ENCODE data around the gene ROM1.

GRCh38 chr11:62601122-62601371, 12.0 kb upstream of the ROM1 start:
- TF ChIP-seq YY1 (IDR thresholded peaks at IDR 0.05; ENCODE audit: insufficient read depth, insufficient read length) (no peak), SUZ12 (IDR thresholded peaks at IDR 0.05; ENCODE audit: extremely low read depth, insufficient read depth, insufficient read length) (no peak), ZNF274 (IDR thresholded peaks at IDR 0.05; ENCODE audit: low read depth, low read length) (no peak)

All from NT2/D1 (cell line).